Mesothelial cell of epicardium (in vitro differentiated cells): Measurements from ENCODE around the gene TCF3. TPM values are rescaled to one million over a fixed set of nuclear protein-coding genes. Genes with fewer than 3 reads are reported as not detected.

Experiments used
- DNase-seq, 2 experiments: peaks; one replicate each; pipeline ENCODE4 v3.0.0; 2021; ENCODE audit warnings: low spot score in 2 of 2; ENCODE audit not compliant: unreplicated experiment in 2 of 2
- H3K27ac Mint-ChIP-seq: 2 replicates; pipeline ENCODE4 v1.8.0; 2021; ENCODE audit warnings: mixed read lengths
- H3K27me3 Mint-ChIP-seq: 2 replicates; pipeline ENCODE4 v1.8.0; 2021; ENCODE audit warnings: low read depth, mixed read lengths
- H3K36me3 Mint-ChIP-seq: 2 replicates; pipeline ENCODE4 v1.8.0; 2021; ENCODE audit warnings: mixed read lengths
- H3K4me1 Mint-ChIP-seq: 2 replicates; pipeline ENCODE4 v1.8.0; 2021; ENCODE audit warnings: mixed read lengths
- H3K4me3 Mint-ChIP-seq: 2 replicates; pipeline ENCODE4 v1.8.0; 2021; ENCODE audit warnings: mild to moderate bottlenecking, moderate library complexity, mixed read lengths
- H3K9me3 Mint-ChIP-seq: 2 replicates; pipeline ENCODE4 v1.8.0; 2021; ENCODE audit warnings: mixed read lengths
- total RNA-seq: library from RNA; stranded (reverse); gene quantifications from 3 replicates; pipeline ENCODE4 v1.2.1, GENCODE V29; 2021
- TF ChIP-seq, protein P1 (sequence below): fragments of 200-600 bp; sonication (generic); IDR thresholded peaks from one replicate; pipeline ENCODE4 v1.5.0; 2021; ENCODE audit warnings: antibody characterized with exemption; ENCODE audit not compliant: unreplicated experiment

TCF3 gene
- total RNA-seq, 1 donor from 2014 or later = 227 TPM

DNA sequence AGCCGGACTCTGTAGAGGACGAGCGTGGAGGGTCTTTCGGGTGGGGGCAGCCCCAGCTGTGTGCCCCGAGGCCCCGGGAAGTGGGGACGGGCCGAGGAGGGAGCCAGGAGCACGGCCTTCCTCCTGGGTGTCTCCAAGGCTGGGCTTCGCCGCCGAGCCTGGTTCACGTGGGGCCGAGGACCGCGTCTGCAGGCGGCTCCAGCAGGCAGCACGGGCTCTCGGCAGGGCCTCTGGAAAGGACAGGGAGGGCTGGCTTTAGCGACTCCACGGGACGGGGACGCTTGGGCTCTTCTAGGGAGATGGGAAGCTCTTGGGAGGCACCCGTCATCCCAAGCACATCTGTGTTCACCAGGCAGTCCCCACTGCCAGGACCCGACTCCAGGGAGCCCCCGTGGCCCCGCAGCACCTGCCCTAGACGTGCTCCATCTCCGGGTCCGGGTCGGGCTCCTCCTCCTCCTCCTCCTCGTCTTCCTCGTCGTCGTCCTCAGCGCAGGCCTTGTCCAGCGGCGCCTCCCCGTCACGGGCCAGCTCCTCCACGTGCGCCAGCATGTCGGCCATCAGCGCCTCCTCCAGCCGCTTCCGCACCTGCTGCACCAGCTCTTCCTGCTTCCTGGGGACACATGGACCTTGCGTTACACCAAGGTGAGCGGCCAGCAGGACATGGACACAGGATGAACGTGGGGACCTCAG is 74.3 kb downstream of the TCF3 start:
- H3K36me3 Mint-ChIP-seq = peaks cover 17% of the 10 kb centered on the region
- no peak for DNase-seq
- no peak overlapping the region for H3K27ac Mint-ChIP-seq
- H3K9me3 Mint-ChIP-seq = no peaks in the 10 kb centered on the region
- TF ChIP-seq, protein P1, sequence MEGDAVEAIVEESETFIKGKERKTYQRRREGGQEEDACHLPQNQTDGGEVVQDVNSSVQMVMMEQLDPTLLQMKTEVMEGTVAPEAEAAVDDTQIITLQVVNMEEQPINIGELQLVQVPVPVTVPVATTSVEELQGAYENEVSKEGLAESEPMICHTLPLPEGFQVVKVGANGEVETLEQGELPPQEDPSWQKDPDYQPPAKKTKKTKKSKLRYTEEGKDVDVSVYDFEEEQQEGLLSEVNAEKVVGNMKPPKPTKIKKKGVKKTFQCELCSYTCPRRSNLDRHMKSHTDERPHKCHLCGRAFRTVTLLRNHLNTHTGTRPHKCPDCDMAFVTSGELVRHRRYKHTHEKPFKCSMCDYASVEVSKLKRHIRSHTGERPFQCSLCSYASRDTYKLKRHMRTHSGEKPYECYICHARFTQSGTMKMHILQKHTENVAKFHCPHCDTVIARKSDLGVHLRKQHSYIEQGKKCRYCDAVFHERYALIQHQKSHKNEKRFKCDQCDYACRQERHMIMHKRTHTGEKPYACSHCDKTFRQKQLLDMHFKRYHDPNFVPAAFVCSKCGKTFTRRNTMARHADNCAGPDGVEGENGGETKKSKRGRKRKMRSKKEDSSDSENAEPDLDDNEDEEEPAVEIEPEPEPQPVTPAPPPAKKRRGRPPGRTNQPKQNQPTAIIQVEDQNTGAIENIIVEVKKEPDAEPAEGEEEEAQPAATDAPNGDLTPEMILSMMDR = no peak
- no peaks in the 10 kb centered on the region for H3K27me3 Mint-ChIP-seq
- H3K4me1 Mint-ChIP-seq = no peaks in the 10 kb centered on the region
- H3K4me3 Mint-ChIP-seq = no peak overlapping the region

DNA sequence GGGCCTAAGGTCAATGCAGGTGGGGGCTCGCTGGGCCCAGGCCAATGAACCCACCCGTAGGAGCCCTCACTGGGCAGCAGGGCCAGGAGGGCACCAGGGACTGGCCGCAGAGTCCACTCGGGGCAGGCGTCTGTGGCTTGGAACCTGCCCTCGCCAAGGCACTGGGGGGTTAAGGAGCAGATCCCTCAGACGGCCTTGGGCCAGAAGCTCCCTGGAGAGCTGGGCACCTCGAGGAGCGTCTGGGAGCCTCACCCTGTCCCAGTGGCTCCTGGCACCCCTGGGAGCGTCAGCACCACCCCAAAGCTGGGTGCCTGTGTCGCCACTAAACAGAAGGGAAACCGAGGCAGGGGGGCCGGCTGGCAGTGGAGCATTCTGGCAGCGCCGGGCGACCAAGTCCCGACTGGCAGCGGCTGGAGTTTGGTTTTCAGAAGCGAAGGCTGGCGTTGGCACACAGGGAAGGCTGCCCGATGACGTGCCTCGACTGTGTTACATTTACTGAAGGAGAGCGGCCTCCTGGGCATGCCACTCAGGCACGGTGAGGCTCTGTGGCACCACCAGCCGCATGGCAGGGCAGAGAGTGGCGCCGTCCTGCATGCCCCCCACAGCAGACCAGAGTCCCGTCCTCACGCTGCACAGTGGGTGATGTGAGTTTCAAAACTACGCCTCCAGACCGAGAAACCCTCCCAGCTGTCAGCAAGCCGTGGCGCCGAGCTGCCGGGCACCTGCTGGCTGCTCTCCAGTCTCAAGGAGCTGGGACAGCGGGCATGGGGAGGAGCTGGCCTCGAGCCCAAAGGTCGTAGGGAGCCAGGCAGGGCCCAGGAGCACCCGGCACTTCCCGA is 75.1 kb downstream of the TCF3 start:
- no peak for DNase-seq
- no peak overlapping the region for H3K27ac Mint-ChIP-seq
- H3K36me3 Mint-ChIP-seq = peaks cover 15% of the 10 kb centered on the region
- no peaks in the 10 kb centered on the region for H3K9me3 Mint-ChIP-seq
- H3K4me1 Mint-ChIP-seq = no peaks in the 10 kb centered on the region
- H3K4me3 Mint-ChIP-seq = no peak overlapping the region
- H3K27me3 Mint-ChIP-seq = no peaks in the 10 kb centered on the region
- TF ChIP-seq, protein P1 = no peak

DNA sequence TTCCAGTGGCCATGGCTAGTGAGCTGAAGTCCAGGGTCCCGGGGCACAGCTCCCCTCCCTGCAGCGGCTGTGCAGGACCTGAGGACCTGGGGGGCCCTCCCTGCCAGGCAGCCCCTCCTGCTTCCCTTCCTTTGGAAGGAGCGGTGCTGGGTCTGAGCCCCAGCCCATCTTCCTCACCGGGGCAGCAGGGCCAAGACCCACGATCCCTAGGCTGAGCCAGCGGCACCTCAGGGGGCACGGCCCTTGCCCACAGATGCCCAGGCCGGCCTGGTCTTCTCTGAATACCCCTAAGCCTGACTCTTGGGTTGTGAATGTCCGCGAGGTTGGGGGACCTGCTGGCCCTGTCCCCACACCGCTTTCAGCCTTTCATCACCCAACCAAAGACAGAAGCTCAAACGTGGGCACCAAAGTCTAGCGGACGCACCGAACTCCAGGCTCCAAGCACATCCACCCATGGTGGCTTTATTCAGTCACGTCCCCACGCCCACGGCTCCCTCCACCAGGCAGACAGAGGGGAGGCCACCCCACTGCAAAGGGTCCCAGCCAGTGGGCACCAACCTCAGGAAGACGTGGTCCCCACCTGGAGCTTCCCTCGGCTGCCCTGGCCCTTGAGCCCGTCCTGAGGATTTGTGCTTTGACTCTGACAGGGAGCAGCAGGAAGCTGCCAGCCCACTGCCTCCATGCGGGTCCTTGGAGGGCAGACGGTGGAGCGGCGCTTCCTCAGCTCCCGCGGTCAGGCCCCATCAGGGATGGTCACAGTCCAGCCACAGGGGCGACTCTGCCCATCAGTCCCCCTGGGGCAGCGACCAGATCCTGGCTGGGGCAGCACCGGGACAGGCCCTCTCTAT is 75.9 kb downstream of the TCF3 start:
- peaks cover 13% of the 10 kb centered on the region for H3K36me3 Mint-ChIP-seq
- no peaks in the 10 kb centered on the region for H3K4me1 Mint-ChIP-seq
- TF ChIP-seq, protein P1 = no peak
- H3K4me3 Mint-ChIP-seq = no peak overlapping the region
- no peak for DNase-seq
- no peaks in the 10 kb centered on the region for H3K27me3 Mint-ChIP-seq
- no peaks in the 10 kb centered on the region for H3K9me3 Mint-ChIP-seq
- H3K27ac Mint-ChIP-seq = no peak overlapping the region

DNA sequence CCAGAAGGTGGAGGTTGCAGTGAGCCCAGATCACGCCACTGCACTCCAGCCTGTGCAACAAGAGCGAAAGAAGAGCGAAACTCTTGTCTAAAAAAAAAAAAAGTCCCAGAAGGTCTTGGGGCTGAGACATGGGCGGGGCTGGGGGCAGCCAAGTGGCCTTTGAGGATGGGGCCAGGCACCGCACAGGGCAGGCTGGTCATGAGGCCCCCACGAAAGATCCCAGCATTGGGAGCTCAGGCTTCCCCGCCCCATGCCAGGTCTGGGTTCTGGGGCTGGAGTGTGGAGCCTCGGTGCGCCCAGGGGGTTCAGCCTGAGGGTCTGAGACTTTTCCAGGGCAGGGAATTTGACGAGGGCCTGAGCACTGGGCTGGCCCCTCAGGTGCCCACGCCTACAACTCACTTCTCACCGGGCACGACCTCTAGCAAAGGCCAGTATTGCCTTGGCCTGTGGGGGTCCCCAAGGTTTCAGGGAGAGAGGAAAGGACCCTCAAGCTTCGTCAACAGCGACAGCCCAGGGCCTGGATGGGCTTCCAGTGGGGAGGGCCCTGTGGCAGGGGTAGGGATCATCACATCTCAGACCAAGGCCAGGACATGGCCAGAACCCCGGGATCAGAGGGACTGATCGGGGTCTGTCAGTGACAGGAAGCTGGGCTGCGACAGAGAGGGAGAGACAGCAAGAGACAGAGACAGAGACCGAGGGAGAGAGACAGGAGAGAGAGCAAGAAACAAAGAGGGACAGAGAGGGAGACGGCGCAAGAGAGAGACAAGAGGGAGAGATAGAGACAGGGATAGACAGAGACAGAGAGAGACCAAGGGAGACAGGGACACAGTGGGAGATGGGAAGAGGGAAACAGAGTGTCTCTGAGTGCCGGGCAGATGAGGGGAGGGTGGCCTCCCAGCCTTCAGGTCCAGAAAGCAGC is 76.8 kb downstream of the TCF3 start:
- peaks cover 8% of the 10 kb centered on the region for H3K36me3 Mint-ChIP-seq
- H3K4me3 Mint-ChIP-seq = no peak overlapping the region
- no peak for DNase-seq
- H3K27ac Mint-ChIP-seq = peak overlapping the region; percentile 25
- TF ChIP-seq, protein P1 = no peak
- no peaks in the 10 kb centered on the region for H3K9me3 Mint-ChIP-seq
- no peaks in the 10 kb centered on the region for H3K4me1 Mint-ChIP-seq
- peaks cover under 1% of the 10 kb centered on the region for H3K27me3 Mint-ChIP-seq
